Measurements from ENCODE around the gene FANCC. TPM values are rescaled to one million over a fixed set of nuclear protein-coding genes. Genes with fewer than 3 reads are reported as not detected.

The FANCC gene
- total RNA-seq, 1 donor from 2014 or later, result 9.3 TPM

GRCh38 chr9:95327239-95327865 is 9.8 kb upstream of the FANCC start:
- Mint-ChIP-seq H3K9me3 (ENCODE audit: low read depth) (peaks cover 8% of the 10 kb centered on the region), H3K27me3 (ENCODE audit: low read depth) (no peaks in the 10 kb centered on the region), H3K4me1 (ENCODE audit: low read depth) (no peaks in the 10 kb centered on the region), H3K4me3 (ENCODE audit: unreplicated experiment) (no peak overlapping the region), H3K36me3 (ENCODE audit: low read depth) (peaks cover 6% of the 10 kb centered on the region), H3K27ac (ENCODE audit: unreplicated experiment) (no peak overlapping the region)
- no peak for TF ChIP-seq CTCF (IDR thresholded peaks at IDR 0.05)
- no peak for DNase-seq (ENCODE audit: low spot score)

- Mint-ChIP-seq H3K27me3 (ENCODE audit: low read depth) (no peaks in the 10 kb centered on the region), H3K36me3 (ENCODE audit: low read depth) (peaks cover 5% of the 10 kb centered on the region), H3K9me3 (ENCODE audit: low read depth) (peaks cover 8% of the 10 kb centered on the region), H3K4me3 (ENCODE audit: unreplicated experiment) (no peak overlapping the region), H3K27ac (ENCODE audit: unreplicated experiment) (no peak overlapping the region), H3K4me1 (ENCODE audit: low read depth) (no peaks in the 10 kb centered on the region)
- DNase-seq (ENCODE audit: low spot score), result no peak
- TF ChIP-seq CTCF (IDR thresholded peaks at IDR 0.05), result no peak
These were observed 7.7 kb upstream of the FANCC start for GRCh38 chr9:95325221-95325620.

GRCh38 chr9:95317893-95318211 is 343 bp upstream of the FANCC start:
- no peak for DNase-seq (ENCODE audit: low spot score)
- H3K27ac Mint-ChIP-seq (ENCODE audit: unreplicated experiment), result peak overlapping the region; percentile 98
- no peaks in the 10 kb centered on the region for H3K36me3 Mint-ChIP-seq (ENCODE audit: low read depth)
- no peaks in the 10 kb centered on the region for H3K27me3 Mint-ChIP-seq (ENCODE audit: low read depth)
- no peaks in the 10 kb centered on the region for H3K9me3 Mint-ChIP-seq (ENCODE audit: low read depth)
- no peak for TF ChIP-seq CTCF (IDR thresholded peaks at IDR 0.05)
- peak overlapping the region; percentile 81 for H3K4me3 Mint-ChIP-seq (ENCODE audit: unreplicated experiment)
- H3K4me1 Mint-ChIP-seq (ENCODE audit: low read depth), result peaks cover 22% of the 10 kb centered on the region

GRCh38 chr9:95316794-95317118 is 753 bp downstream of the FANCC start:
- DNase-seq (ENCODE audit: low spot score), result no peak
- H3K27ac Mint-ChIP-seq (ENCODE audit: unreplicated experiment), result peak overlapping the region; percentile 90

GRCh38 chr9:95316274-95316673 is 1.2 kb downstream of the FANCC start:
- DNase-seq (ENCODE audit: low spot score), result no peak
- TF ChIP-seq CTCF (IDR thresholded peaks at IDR 0.05), result no peak

More at GRCh38 chr9:95316794-95317118, 753 bp downstream of the FANCC start:
- H3K36me3 Mint-ChIP-seq (ENCODE audit: low read depth), result no peaks in the 10 kb centered on the region
- H3K4me1 Mint-ChIP-seq (ENCODE audit: low read depth), result peaks cover 22% of the 10 kb centered on the region
- peak overlapping the region; percentile 81 for H3K4me3 Mint-ChIP-seq (ENCODE audit: unreplicated experiment)
- H3K9me3 Mint-ChIP-seq (ENCODE audit: low read depth), result no peaks in the 10 kb centered on the region
- peak; percentile 61 for TF ChIP-seq CTCF (IDR thresholded peaks at IDR 0.05)
- no peaks in the 10 kb centered on the region for H3K27me3 Mint-ChIP-seq (ENCODE audit: low read depth)

More at GRCh38 chr9:95316274-95316673, 1.2 kb downstream of the FANCC start:
- H3K27ac Mint-ChIP-seq (ENCODE audit: unreplicated experiment), result peak overlapping the region; percentile 90
- H3K4me1 Mint-ChIP-seq (ENCODE audit: low read depth), result peaks cover 22% of the 10 kb centered on the region
- H3K4me3 Mint-ChIP-seq (ENCODE audit: unreplicated experiment), result peak overlapping the region; percentile 81
- no peaks in the 10 kb centered on the region for H3K9me3 Mint-ChIP-seq (ENCODE audit: low read depth)
- no peaks in the 10 kb centered on the region for H3K27me3 Mint-ChIP-seq (ENCODE audit: low read depth)
- no peaks in the 10 kb centered on the region for H3K36me3 Mint-ChIP-seq (ENCODE audit: low read depth)
